Gastroesophageal sphincter (tissue), 4 donors: ENCODE measurements around the gene PRODH2. TPM values are rescaled to one million over a fixed set of nuclear protein-coding genes. Genes with fewer than 3 reads are reported as not detected.

Source experiments
- ATAC-seq: fragments of 150-250 bp; one replicate; pipeline ENCODE4 v1.9.1; 2016; ENCODE audit warnings: mild to moderate bottlenecking, moderate library complexity
- H3K27ac ChIP-seq, 4 donors: fragments of 200-600 bp; sonication (generic) in 3 of 4; 1 replicate in 3 of 4; 2 replicates in 1 of 4; pipeline ENCODE4 v1.5.1; 2016 to 2019
- H3K27me3 ChIP-seq: fragments of 200-600 bp; sonication (generic); one replicate; pipeline ENCODE4 v1.5.1; 2019
- H3K36me3 ChIP-seq, 2 donors: fragments of 200-600 bp; sonication (generic); one replicate each; pipeline ENCODE4 v1.5.1; 2019; ENCODE audit warnings: control low read depth in 1 of 2
- H3K4me1 ChIP-seq, 3 donors: fragments of 200-600 bp; sonication (generic); 1 replicate in 2 of 3; 2 replicates in 1 of 3; pipeline ENCODE4 v1.5.1; 2016 to 2019; ENCODE audit warnings: control low read depth in 2 of 3
- H3K4me3 ChIP-seq, 2 donors: fragments of 200-600 bp; sonication (generic); one replicate each; pipeline ENCODE4 v1.5.1; 2019; ENCODE audit warnings: mild to moderate bottlenecking in 1 of 2, moderate library complexity in 1 of 2
- H3K9me3 ChIP-seq, 3 donors: fragments of 200-600 bp; sonication (generic); one replicate each; pipeline ENCODE4 v1.5.1; 2017 to 2019; ENCODE audit warnings: control low read depth in 2 of 3
- EP300 ChIP-seq: sonication (generic); formaldehyde crosslinking; IDR thresholded peaks from one replicate; pipeline ENCODE4 v1.6.1; 2017; ENCODE audit warnings: antibody characterized with exemption, mild to moderate bottlenecking
- POLR2A ChIP-seq, 2 donors: fragments of 450-650 bp; IDR thresholded peaks; one replicate each; pipeline ENCODE4 v1.6.1; 2017; ENCODE audit warnings: antibody characterized with exemption in 2 of 2, mild to moderate bottlenecking in 2 of 2, moderate library complexity in 1 of 2
- POLR2AphosphoS5 ChIP-seq: sonication (generic); formaldehyde crosslinking; IDR thresholded peaks from one replicate; pipeline ENCODE4 v1.6.1; 2017; ENCODE audit warnings: antibody characterized with exemption
- WGBS, 2 donors: methylation state at CpG; one replicate each; pipeline ENCODE4 v1.1.5; 2018; ENCODE audit warnings: low coverage in 1 of 2; 5-methylcytosine and 5-hydroxymethylcytosine counted together
- total RNA-seq, 4 donors: library from RNA; depleted of rRNA; stranded (reverse); fragments of >200 nt; gene quantifications; one replicate each; pipeline ENCODE4 v1.1.0, GENCODE V29; 2016
- TF ChIP-seq, protein P1 (sequence below), 4 experiments: fragments of 200-600 bp in 2 of 4; fragments of 450-650 bp in 2 of 4; sonication (generic) in 1 of 4; IDR thresholded peaks; one replicate each; pipeline ENCODE4 v1.5.1; 2017 to 2019; ENCODE audit warnings: antibody characterized with exemption in 4 of 4, mild to moderate bottlenecking in 2 of 4, moderate library complexity in 2 of 4

PRODH2 gene
- total RNA-seq, 4 donors from 2014 or later, result not detected

DNA sequence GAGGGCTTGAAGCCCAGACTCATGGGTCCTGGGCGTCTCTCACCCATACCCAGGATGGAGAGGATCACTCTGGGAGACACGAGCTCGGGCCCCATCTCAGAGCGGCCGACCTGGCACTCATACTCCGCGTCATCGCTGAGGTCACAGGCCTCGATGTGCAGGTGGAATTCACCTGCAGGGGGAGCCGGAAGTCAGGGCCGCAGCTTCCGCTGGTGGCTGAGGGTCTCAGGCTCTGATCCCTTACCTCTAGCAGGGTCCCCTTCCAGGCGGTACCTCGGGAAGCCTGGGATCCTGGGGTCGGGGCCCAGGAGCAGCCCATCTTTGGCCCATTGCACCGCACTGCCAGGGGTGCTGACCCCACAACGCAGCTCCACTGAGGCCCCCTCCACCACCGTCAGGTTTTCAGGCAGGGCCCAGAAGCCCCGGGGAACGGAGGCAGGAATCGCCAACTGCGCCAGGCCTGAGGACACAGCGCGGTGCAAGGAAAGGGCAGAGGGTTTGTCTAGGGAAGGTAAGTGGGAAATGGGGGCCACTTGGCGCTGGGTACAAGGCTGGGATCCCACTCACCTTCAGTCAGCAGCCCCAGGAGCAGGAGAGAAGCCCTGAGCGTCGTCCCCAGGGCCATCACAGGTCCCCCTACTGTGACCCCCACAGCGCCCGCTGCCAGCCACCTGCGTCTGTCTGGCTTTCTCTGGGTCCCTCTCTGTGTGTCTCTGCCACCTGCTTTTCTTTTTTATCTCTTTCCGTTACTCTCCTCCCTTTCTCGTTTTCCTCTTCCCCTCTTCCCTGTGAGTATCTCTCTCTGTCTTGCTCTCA lies 38.8 kb upstream of the PRODH2 start:
- Histone ChIP-seq H3K4me3 (no peak overlapping the region), H3K4me1 (peaks cover 0 to 8% (median 5%) of the 10 kb centered on the region in 3 donors), H3K9me3 (no peaks in the 10 kb centered on the region), H3K27ac (no peak overlapping the region), H3K36me3 (no peaks in the 10 kb centered on the region), H3K27me3 (peaks cover 98% of the 10 kb centered on the region)
- 49 to 55% methylated on average over 8 to 14 of the region's 32 CpGs for WGBS, 2 donors
- TF ChIP-seq POLR2AphosphoS5 (no peak), POLR2A (IDR thresholded peaks at IDR 0.05) (no peak), EP300 (no peak)
- TF ChIP-seq, protein P1, sequence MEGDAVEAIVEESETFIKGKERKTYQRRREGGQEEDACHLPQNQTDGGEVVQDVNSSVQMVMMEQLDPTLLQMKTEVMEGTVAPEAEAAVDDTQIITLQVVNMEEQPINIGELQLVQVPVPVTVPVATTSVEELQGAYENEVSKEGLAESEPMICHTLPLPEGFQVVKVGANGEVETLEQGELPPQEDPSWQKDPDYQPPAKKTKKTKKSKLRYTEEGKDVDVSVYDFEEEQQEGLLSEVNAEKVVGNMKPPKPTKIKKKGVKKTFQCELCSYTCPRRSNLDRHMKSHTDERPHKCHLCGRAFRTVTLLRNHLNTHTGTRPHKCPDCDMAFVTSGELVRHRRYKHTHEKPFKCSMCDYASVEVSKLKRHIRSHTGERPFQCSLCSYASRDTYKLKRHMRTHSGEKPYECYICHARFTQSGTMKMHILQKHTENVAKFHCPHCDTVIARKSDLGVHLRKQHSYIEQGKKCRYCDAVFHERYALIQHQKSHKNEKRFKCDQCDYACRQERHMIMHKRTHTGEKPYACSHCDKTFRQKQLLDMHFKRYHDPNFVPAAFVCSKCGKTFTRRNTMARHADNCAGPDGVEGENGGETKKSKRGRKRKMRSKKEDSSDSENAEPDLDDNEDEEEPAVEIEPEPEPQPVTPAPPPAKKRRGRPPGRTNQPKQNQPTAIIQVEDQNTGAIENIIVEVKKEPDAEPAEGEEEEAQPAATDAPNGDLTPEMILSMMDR (IDR thresholded peaks at IDR 0.05), result no peak
- ATAC-seq, result no peak

DNA sequence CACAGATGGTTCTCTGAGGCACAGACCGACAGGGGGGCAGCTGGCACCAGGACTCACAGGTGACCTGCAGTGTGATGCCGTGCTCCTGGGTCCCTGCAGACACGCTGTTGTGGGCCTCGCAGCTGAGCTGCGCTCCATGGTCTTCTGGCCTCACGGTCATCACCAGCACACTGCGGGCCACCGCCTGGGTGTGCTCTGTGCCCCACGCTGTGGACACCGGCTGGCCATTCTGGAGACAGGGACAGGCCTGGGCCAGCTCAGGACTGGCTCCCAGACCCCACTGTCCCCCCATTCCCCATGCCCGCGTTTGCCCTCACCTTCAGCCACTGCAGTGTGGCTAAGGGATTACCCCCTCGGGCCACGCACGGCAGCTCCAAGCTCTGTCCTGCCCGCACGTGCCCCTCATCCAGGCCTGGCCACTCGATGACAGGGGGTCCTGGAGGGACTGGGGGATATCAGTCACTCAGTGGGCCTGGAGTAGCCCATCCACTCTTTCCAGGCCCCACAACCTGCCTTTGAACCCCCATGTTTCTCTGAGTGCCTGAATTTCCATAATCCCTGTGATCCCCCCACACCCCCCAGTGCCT lies 36.4 kb upstream of the PRODH2 start:
- H3K4me3 ChIP-seq, result no peak overlapping the region

DNA sequence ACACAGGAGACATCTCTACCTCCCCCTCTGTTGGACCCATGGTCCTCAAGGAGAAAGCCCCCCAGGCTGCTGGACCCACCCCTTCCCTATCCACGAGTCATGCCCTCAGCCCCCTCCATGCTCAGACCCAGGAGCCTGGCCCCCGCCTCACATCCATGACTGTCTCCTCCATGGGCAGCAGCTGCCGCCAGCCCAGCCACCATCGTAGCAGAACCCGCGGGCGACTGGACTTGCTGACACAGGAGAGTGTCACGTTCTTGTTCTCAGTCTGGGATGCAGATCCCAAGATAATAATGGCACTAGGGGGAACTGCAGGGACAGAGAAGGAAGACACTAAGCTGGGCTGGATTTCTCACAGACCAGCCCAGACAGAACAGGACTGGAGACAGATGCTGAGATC lies 35.8 kb upstream of the PRODH2 start:
- TF ChIP-seq, protein P1 (IDR thresholded peaks at IDR 0.05), result no peak
- TF ChIP-seq POLR2AphosphoS5 (no peak), EP300 (no peak), POLR2A (IDR thresholded peaks at IDR 0.05) (no peak)
- ATAC-seq, result no peak
- Histone ChIP-seq H3K27ac (no peak overlapping the region), H3K4me1 (peaks cover 0 to 23% (median 12%) of the 10 kb centered on the region in 3 donors), H3K27me3 (peaks cover 98% of the 10 kb centered on the region), H3K4me3 (no peak overlapping the region), H3K36me3 (no peaks in the 10 kb centered on the region), H3K9me3 (no peaks in the 10 kb centered on the region)
- WGBS, 2 donors, result 85% methylated on average over 6 of the region's 8 CpGs; no CpG with 5 or more reads in 1 of the 2 donors

More for the DNA sequence above, 36.4 kb upstream of the PRODH2 start:
- no peak overlapping the region for H3K27ac ChIP-seq
- peaks cover 0 to 19% (median 12%) of the 10 kb centered on the region in 3 donors for H3K4me1 ChIP-seq
- ATAC-seq, result no peak
- 69 to 96% methylated on average over 4 to 5 of the region's 18 CpGs for WGBS, 2 donors
- TF ChIP-seq, protein P1 (IDR thresholded peaks at IDR 0.05), result no peak
- TF ChIP-seq POLR2AphosphoS5, result no peak
- TF ChIP-seq POLR2A (IDR thresholded peaks at IDR 0.05), result no peak
- TF ChIP-seq EP300, result no peak
- no peaks in the 10 kb centered on the region for H3K9me3 ChIP-seq
- peaks cover 98% of the 10 kb centered on the region for H3K27me3 ChIP-seq
- H3K36me3 ChIP-seq, result no peaks in the 10 kb centered on the region

DNA sequence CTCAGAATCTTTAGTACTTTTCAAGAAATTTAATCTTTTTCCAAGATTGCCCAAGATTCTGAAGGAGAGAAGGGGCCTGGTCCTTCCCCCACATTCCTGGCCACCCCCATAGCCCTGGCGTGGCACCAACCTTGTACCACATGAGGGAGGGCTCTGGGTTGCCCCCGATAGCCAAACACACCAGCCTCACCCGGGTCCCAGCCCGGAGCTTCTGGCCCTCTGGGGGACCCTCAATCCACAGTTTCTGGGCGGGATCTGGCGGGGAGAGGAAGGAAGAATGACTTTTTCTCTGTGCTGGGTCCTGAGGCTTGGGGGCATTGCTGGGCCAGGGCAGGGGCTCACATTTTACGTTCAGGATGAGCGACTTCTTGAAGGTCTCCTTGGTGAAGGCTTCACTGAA lies 35.3 kb upstream of the PRODH2 start:
- ATAC-seq, result no peak
- Histone ChIP-seq H3K27ac (no peak overlapping the region), H3K36me3 (no peaks in the 10 kb centered on the region), H3K9me3 (no peaks in the 10 kb centered on the region), H3K4me1 (peaks cover 0 to 23% (median 12%) of the 10 kb centered on the region in 3 donors), H3K4me3 (no peak overlapping the region), H3K27me3 (peaks cover 98% of the 10 kb centered on the region)
- TF ChIP-seq EP300 (no peak), POLR2A (IDR thresholded peaks at IDR 0.05) (no peak), POLR2AphosphoS5 (no peak)
- TF ChIP-seq, protein P1 (IDR thresholded peaks at IDR 0.05), result no peak
- 60% methylated on average over 1 of the region's 8 CpGs; no CpG with 5 or more reads in 1 of the 2 donors for WGBS, 2 donors
